Measurements from ENCODE around the gene MINDY4. TPM values are rescaled to one million over a fixed set of nuclear protein-coding genes. Genes with fewer than 3 reads are reported as not detected.

Gene MINDY4
- total RNA-seq, 2 donors from 2014 or later: 8.1 to 31.9 TPM

GRCh38 chr7:30795161-30795948 lies 24.1 kb downstream of the MINDY4 start:
- no peaks in the 10 kb centered on the region for H3K27me3 ChIP-seq (replicated peaks; ENCODE audit: insufficient read depth)
- no peak overlapping the region for H3K4me3 ChIP-seq
- no peaks in the 10 kb centered on the region for H3K36me3 ChIP-seq
- intact Hi-C loops (cut with DNase I): loop anchor here (5.0 kb wide), 1 partner anchor 327 kb away; no protein-coding TSS in a partner anchor
- TF ChIP-seq CTCF (IDR thresholded peaks at IDR 0.05): no peak
- WGBS: 47% methylated on average over 2 of the region's 2 CpGs
- DNase-seq (ENCODE audit: low spot score): no peak
- H3K9me3 ChIP-seq: no peaks in the 10 kb centered on the region
- no peaks in the 10 kb centered on the region for H3K4me1 ChIP-seq (replicated peaks)
- no peak overlapping the region for H3K27ac ChIP-seq

DNA sequence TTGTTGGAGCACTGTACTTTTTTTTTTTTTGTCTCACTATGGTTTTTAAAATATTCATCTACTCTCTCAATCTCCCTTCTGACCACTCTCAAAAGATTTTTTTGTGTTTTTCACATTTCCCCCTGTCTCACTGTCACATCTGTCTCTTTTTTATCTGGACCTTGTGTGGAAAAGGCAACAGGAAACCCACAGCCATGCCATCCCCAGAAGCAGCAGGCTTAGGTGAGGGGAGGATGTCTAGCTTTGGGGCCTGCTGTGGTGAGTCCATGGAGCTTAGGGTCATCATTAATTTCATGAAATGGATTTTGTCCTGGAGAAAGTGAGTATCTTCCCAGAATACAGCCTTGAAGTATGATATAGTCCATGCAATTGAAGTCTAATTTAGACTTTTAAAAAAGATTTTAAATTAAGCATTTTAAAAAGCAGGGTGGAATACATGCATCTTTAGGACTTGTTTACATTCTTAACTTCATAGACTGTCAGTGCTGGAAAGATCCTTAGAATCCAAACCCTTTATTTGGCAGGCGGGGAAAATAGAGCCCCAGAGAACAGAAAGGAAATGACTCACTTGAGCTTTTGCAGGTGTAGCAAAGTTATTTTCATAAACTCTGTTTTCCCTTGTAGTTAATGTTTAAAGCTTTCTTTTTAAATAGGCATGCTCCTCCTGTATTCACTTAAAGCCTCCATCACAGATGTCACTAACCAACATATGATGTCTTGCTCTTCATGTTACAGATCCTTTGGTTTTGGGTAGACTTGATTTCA lies 25.1 kb downstream of the MINDY4 start:
- H3K4me3 ChIP-seq: no peak overlapping the region
- no peaks in the 10 kb centered on the region for H3K9me3 ChIP-seq
- WGBS: 35% methylated on average over 1 of the region's 1 CpG
- no peaks in the 10 kb centered on the region for H3K27me3 ChIP-seq (replicated peaks; ENCODE audit: insufficient read depth)
- intact Hi-C loops (cut with DNase I): loop anchor here (5.0 kb wide), 1 partner anchor 326 kb away; no protein-coding TSS in a partner anchor
- H3K4me1 ChIP-seq (replicated peaks): no peaks in the 10 kb centered on the region
- TF ChIP-seq CTCF (IDR thresholded peaks at IDR 0.05) (no peak), POLR2A (IDR thresholded peaks at IDR 0.05) (no peak), POLR2AphosphoS5 (IDR thresholded peaks at IDR 0.05) (peak; percentile 11)
- H3K36me3 ChIP-seq: no peaks in the 10 kb centered on the region
- H3K27ac ChIP-seq: no peak overlapping the region
- DNase-seq (ENCODE audit: low spot score): no peak

GRCh38 chr7:30797176-30798040 lies 26.2 kb downstream of the MINDY4 start:
- H3K27ac ChIP-seq: no peak overlapping the region
- no peak for DNase-seq (ENCODE audit: low spot score)
- intact Hi-C loops (cut with DNase I): loop anchor here (5.0 kb wide), 1 partner anchor 325 kb away; no protein-coding TSS in a partner anchor
- H3K27me3 ChIP-seq (replicated peaks; ENCODE audit: insufficient read depth): no peaks in the 10 kb centered on the region
- TF ChIP-seq CTCF (IDR thresholded peaks at IDR 0.05): no peak
- TF ChIP-seq POLR2A (IDR thresholded peaks at IDR 0.05): no peak
- TF ChIP-seq POLR2AphosphoS5 (IDR thresholded peaks at IDR 0.05): no peak
- no peaks in the 10 kb centered on the region for H3K4me1 ChIP-seq (replicated peaks)
- no peak overlapping the region for H3K4me3 ChIP-seq
- H3K36me3 ChIP-seq: no peaks in the 10 kb centered on the region
- 60% methylated on average over 8 of the region's 8 CpGs for WGBS
- H3K9me3 ChIP-seq: no peaks in the 10 kb centered on the region

- DNase-seq (ENCODE audit: low spot score): no peak
- Histone ChIP-seq H3K4me1 (replicated peaks) (no peaks in the 10 kb centered on the region), H3K4me3 (no peak overlapping the region), H3K9me3 (no peaks in the 10 kb centered on the region), H3K27ac (no peak overlapping the region), H3K27me3 (replicated peaks; ENCODE audit: insufficient read depth) (no peaks in the 10 kb centered on the region), H3K36me3 (no peaks in the 10 kb centered on the region)
- intact Hi-C loops (cut with DNase I): loop anchor here (5.0 kb wide), 1 partner anchor 323 kb away; no protein-coding TSS in a partner anchor
- TF ChIP-seq CTCF (IDR thresholded peaks at IDR 0.05) (no peak), POLR2A (IDR thresholded peaks at IDR 0.05) (no peak), POLR2AphosphoS5 (IDR thresholded peaks at IDR 0.05) (no peak)
- 44% methylated on average over 2 of the region's 2 CpGs for WGBS
These were observed 28.2 kb downstream of the MINDY4 start for GRCh38 chr7:30799206-30799975.
